MM.1S (cell line): ENCODE data around the gene POLR2E.

Experiments
- DNase-seq: peaks from one replicate; pipeline ENCODE4 v3.0.0-alpha.2; 2015
- H2AFZ ChIP-seq: fragments of 300-600 bp; sonication (generic); 2 replicates; pipeline ENCODE4 v1.6.0; 2016; ENCODE audit warnings: antibody characterized with exemption, low read length
- H3F3A ChIP-seq: fragments of 300-600 bp; sonication (generic); 2 replicates; pipeline ENCODE4 v1.6.1; 2016; ENCODE audit warnings: mild to moderate bottlenecking, antibody characterized with exemption, low read length, moderate library complexity, mixed read lengths; ENCODE audit not compliant: insufficient read depth
- H3K27ac ChIP-seq: fragments of 300-600 bp; sonication (generic); 2 replicates; pipeline ENCODE4 v1.5.1; 2016; ENCODE audit warnings: mild to moderate bottlenecking, low read length
- H3K27me3 ChIP-seq: fragments of 300-600 bp; sonication (generic); replicated peaks from 2 replicates; pipeline ENCODE4 v1.6.0; 2016; ENCODE audit warnings: low read length; ENCODE audit not compliant: insufficient read depth
- H3K36me3 ChIP-seq: fragments of 300-600 bp; sonication (generic); replicated peaks from 2 replicates; pipeline ENCODE4 v1.6.1; 2016; ENCODE audit warnings: mild to moderate bottlenecking, low read length, mixed read lengths; ENCODE audit not compliant: insufficient read depth
- H3K4me1 ChIP-seq: fragments of 300-600 bp; sonication (generic); 2 replicates; pipeline ENCODE4 v1.6.1; 2016; ENCODE audit warnings: low read length, mixed read lengths
- H3K4me2 ChIP-seq: fragments of 300-600 bp; sonication (generic); 2 replicates; pipeline ENCODE4 v1.6.0; 2016; ENCODE audit warnings: low read depth, low read length
- H3K4me3 ChIP-seq: fragments of 300-600 bp; sonication (generic); 2 replicates; pipeline ENCODE4 v1.5.1; 2016; ENCODE audit warnings: low read length, mixed read lengths
- H3K79me2 ChIP-seq: fragments of 300-600 bp; sonication (generic); 2 replicates; pipeline ENCODE4 v1.6.1; 2016; ENCODE audit warnings: mixed run types, low read length, mixed read lengths
- H3K9ac ChIP-seq: fragments of 300-600 bp; sonication (generic); 2 replicates; pipeline ENCODE4 v1.6.1; 2016; ENCODE audit warnings: low read length, mixed read lengths
- H3K9me2 ChIP-seq: fragments of 300-600 bp; sonication (generic); replicated peaks from 2 replicates; pipeline ENCODE4 v1.6.1; 2016; ENCODE audit warnings: mild to moderate bottlenecking, low read length, mixed read lengths; ENCODE audit not compliant: insufficient read depth
- H3K9me3 ChIP-seq: fragments of 300-600 bp; sonication (generic); replicated peaks from 2 replicates; pipeline ENCODE4 v1.6.1; 2016; ENCODE audit warnings: mild to moderate bottlenecking, low read length, mixed read lengths; ENCODE audit not compliant: insufficient read depth
- H4K20me1 ChIP-seq: fragments of 300-600 bp; sonication (generic); 2 replicates; pipeline ENCODE4 v1.6.1; 2016; ENCODE audit warnings: mild to moderate bottlenecking, low read length, moderate library complexity, mixed read lengths; ENCODE audit not compliant: insufficient read depth
- CTCF ChIP-seq: fragments of 300-600 bp; sonication (generic); IDR thresholded peaks from 2 replicates; pipeline ENCODE4 v1.5.1; 2016; ENCODE audit warnings: antibody characterized with exemption, low read length, mixed read lengths
- EZH2 ChIP-seq: fragments of 300-600 bp; sonication (generic); optimal IDR thresholded peaks from 2 replicates; pipeline ENCODE3; 2017; ENCODE audit warnings: low read depth, mild to moderate bottlenecking, antibody characterized with exemption, low read length, mixed read lengths
- EZH2phosphoT487 ChIP-seq: fragments of 300-600 bp; sonication (generic); IDR thresholded peaks from 2 replicates; pipeline ENCODE4 v1.6.1; 2018; ENCODE audit warnings: antibody characterized with exemption, low read length

POLR2E gene

GRCh38 chr19:1082928-1083816, 12.0 kb downstream of the POLR2E start:
- peaks cover 60% of the 10 kb centered on the region for H3K79me2 ChIP-seq
- no peaks in the 10 kb centered on the region for H3K27me3 ChIP-seq
- no peak overlapping the region for H3K4me2 ChIP-seq
- no peak for TF ChIP-seq EZH2
- TF ChIP-seq CTCF, result no peak
- no peak for TF ChIP-seq EZH2phosphoT487
- no peak for DNase-seq
- 0 out of 2 replicates have a peak, but pooled peaks cover 6% of the 10 kb centered on the region for H4K20me1 ChIP-seq
- peaks cover 34% of the 10 kb centered on the region for H3K36me3 ChIP-seq
- H3K9me3 ChIP-seq, result no peaks in the 10 kb centered on the region
- no peak overlapping the region for H3K4me3 ChIP-seq
- H2AFZ ChIP-seq, result no peak overlapping the region
- no peak overlapping the region for H3K27ac ChIP-seq
- H3K9me2 ChIP-seq, result no peaks in the 10 kb centered on the region
- H3K4me1 ChIP-seq, result peaks cover 6% of the 10 kb centered on the region; the same call in 1 of the 2 replicates
- no peak overlapping the region for H3K9ac ChIP-seq
- peaks cover 45% of the 10 kb centered on the region for H3F3A ChIP-seq

GRCh38 chr19:1082165-1082927, 12.8 kb downstream of the POLR2E start:
- Histone ChIP-seq H3K27ac (no peak overlapping the region), H3K9me3 (no peaks in the 10 kb centered on the region), H3K27me3 (no peaks in the 10 kb centered on the region), H3K79me2 (peaks cover 67% of the 10 kb centered on the region), H2AFZ (no peak overlapping the region), H3K4me3 (no peak overlapping the region), H3K9me2 (no peaks in the 10 kb centered on the region), H4K20me1 (0 out of 2 replicates have a peak, but pooled peaks cover 4% of the 10 kb centered on the region), H3F3A (peaks cover 37% of the 10 kb centered on the region), H3K4me2 (no peak overlapping the region), H3K9ac (no peak overlapping the region), H3K36me3 (peaks cover 34% of the 10 kb centered on the region), H3K4me1 (peaks cover 5% of the 10 kb centered on the region)
- no peak for DNase-seq
- TF ChIP-seq CTCF (no peak), EZH2 (no peak), EZH2phosphoT487 (no peak)

- Histone ChIP-seq H3K9ac (no peak overlapping the region), H3K9me2 (no peaks in the 10 kb centered on the region), H3K4me1 (peaks cover 11% of the 10 kb centered on the region), H2AFZ (no peak overlapping the region), H3K4me3 (no peak overlapping the region), H3K9me3 (no peaks in the 10 kb centered on the region), H4K20me1 (0 out of 2 replicates have a peak, but pooled peaks cover 4% of the 10 kb centered on the region), H3K27ac (no peak overlapping the region), H3K36me3 (peaks cover 34% of the 10 kb centered on the region), H3K27me3 (no peaks in the 10 kb centered on the region), H3F3A (peaks cover 39% of the 10 kb centered on the region), H3K4me2 (no peak overlapping the region), H3K79me2 (peaks cover 66% of the 10 kb centered on the region)
- TF ChIP-seq CTCF (no peak), EZH2 (no peak), EZH2phosphoT487 (no peak)
- no peak for DNase-seq
Observed at GRCh38 chr19:1081301-1082164, 13.6 kb downstream of the POLR2E start.
